Right renal cortex interstitium (tissue), 3 donors: Measurements from ENCODE around the gene WBP1. TPM values are rescaled to one million over a fixed set of nuclear protein-coding genes. Genes with fewer than 3 reads are reported as not detected.
"Not testable (repeated sequence)": the region's sequence is repeated elsewhere in the genome, so short reads cannot be mapped to it uniquely, and the experiment has no call there.

Experiments used
- DNase-seq, 3 donors: peaks; one replicate each; pipeline ENCODE4 v3.0.0-alpha.2; 2013; ENCODE audit warnings: low read depth in 3 of 3, low spot score in 2 of 3
- polyA plus RNA-seq, 3 donors: library from polyadenylated mRNA; unstranded; fragments of 120-200 nt; gene quantifications; one replicate each; pipeline ENCODE4 v1.2.1, GENCODE V29; 2013; ENCODE audit not compliant: insufficient read length in 3 of 3

The WBP1 gene
- polyA plus RNA-seq, 3 donors: 90.1 to 101 (median 96.6) TPM

DNA sequence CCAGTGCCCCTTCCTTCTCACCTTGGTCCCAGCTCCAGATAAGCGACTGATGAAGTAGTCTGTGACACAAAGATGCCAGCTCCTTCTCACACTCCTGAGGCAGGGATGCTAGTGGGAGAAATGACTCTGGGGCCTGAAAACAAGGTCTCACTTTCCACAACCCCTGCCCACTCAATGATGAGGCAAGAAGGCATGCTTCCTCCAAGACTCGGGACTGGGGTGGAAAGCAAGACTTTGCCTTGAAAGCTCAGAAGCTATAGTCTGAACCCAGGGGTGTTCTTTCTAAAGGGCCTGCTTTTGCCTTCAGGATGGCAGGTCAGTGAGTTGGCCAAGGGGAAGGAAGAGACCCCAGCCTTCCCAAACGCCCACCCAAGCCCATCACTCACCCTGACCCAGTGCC is 23.2 kb downstream of the WBP1 start:
- DNase-seq: no peak

DNA sequence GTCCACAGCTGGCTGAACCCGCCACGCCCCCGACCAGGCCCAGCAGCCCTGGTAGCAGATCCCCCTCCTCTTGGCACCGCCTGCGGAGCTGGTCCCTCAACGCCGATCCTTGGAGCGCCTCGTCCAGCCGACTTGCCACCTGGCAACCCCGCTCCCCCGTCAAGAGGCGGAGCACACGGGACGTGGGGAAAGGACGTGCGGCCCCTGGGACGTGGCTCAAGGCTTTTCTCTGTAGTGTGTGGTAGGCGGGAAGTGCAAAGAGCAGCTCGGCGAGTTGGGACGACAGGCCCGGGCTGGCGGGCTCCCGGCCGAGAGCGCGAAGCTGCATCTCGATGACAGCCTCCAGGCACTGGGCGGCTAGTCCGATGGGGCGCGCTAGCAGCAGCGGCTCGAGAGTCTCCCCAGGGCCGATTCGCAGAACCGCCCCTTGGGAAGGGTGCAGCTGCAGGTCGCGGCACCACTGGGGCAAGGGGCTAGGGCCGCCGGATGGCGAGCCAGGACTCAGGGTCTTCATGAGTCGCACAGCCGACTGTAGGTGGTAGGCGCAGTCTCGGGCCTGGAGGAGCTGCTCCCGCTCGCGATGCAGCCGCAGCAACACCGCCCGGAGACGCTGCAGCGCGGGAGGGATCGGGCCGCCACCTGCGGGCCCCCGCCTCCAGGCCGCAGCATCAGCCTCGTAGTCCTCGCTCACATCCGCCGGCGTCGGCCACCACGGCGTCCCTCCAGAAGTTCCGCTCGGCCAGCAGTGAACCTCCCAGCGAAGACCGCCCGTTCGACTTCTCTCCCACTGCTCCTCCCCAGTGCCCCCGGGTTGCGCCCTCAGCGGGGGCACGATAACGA is 23.9 kb downstream of the WBP1 start:
- no peak for DNase-seq

DNA sequence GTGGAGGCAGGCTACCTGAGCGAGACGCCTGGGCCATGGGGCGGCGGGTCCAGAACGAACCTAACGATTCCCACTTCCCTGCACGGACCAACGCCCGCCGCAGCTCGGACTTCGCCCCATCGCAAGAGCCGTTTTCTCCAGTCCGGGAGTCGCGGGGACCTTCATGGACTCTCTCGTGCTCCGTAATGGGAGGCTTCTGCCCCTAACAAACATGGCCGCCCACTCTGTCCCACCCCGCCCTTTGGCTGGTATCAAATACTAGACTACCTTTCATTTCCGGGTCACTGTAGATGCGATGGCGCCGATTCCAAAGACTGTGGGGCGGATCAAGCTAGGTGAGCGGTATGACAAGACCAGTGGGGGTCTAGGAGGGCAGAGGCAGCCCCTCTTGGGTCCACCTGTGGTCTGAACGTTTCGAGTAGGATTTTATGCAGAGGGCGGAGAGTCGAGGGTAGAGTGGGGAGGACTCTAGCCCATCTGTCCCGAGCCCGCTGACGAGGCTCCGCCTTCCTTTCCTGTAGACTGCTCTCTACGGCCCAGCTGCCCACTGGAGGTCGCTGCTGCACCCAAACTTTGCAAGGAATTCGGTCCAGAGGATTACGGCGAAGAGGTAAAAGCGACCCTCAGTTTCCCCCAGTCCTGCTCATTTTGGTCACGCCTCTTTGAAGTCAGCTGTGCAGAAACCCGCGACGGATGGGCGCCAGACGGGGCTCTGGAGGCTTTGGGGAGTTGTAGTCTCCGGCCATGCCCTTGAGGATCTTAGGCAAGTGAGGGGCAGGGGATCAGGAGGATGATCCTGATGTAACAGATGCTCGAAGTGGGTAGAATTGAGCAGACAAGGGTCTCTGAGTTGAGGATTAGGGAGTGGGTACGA is 24.8 kb downstream of the WBP1 start, which contains the start of the genes CCDC142 and TTC31:
CCDC142 (minus strand) TSS at position 198 of the 874 bp plus-strand sequence; CDS start at position 37, 161 bp downstream.
TTC31 (plus strand) TSS at position 281 of the 874 bp plus-strand sequence; CDS start at position 296, 15 bp downstream.
- peak; percentile 95 to 97 (median 96) for DNase-seq

DNA sequence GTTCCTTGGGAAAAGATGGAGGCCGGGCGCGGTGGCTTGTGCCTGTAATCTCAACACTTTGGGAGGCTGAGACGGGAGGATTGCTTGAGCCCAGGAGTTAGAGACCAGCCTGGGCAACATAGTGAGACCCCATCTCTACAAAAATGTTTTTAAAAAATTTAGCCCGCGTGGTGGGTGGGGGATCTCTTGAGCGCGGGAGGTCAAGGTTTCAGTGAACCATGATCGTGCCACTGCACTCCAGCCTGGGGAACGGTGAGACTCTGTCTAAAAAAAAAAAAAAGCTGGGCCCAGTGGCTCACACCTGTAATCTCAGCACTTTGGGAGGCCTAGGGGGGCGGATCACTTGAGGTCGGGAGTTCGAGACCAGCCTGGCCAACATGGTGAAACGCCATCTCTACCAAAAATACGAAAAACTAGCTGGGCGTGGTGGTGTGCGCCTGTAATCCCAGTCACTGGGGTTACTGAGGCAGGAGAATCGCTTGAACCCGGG is 25.5 kb downstream of the WBP1 start:
- not testable (repeated sequence) for DNase-seq

DNA sequence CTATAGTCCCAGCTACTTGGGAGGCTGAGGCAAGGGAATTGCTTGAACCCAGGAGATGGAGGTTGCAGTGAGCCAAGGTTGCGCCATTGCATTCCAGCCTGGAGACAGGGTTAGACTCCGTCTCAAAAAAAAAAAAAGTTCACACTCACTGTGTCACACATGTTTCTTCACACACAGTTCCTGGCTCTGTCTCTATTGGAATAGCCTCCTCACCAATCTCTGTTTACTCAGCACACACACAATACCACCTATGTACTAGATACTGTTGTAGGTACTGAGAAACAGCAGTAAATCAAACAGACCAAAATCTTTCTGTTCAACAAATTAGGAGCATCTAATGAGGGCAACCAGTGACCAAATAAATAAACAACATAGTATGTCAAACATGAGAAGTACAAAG is 27.9 kb downstream of the WBP1 start:
- no peak for DNase-seq

DNA sequence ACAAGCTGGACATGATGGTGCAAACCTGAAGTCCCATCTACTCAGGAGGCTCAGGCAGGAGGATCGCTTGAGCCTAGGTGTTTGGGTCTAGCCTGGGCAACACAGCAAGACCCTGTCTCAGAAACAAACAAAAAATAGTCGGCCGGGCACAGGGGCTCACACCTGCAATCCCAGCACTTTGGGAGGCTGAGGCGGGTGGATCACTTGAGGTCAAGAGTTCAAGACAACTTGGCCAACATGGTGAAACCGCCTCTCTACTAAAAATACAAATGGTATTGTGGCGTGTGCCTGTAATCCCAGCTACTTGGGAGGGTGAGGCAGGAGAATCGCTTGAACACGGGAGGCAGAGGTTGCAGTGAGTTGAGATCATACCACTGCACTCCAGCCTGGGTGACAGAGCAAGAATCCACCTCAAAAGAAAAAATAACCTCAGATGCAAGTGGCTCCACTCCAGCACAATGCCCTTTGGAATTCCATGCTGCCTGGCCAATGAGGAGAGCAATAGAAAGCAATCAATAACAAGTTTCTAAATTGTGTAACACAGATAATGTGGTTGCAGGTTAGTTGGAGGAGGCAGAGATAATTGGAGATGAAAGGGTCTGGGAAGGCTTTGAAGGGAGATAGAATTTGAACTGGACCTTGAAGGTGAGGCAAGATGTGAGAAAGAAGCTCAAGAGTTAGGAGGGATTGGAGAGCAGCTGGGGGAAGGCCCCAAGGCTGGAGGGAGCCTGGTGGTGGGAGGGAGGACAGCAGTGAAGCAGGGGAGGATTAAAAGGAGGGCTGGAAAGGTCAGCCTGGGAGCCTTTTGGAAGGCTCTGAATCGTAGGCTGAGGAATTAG is 30.6 kb downstream of the WBP1 start:
- DNase-seq: no peak

DNA sequence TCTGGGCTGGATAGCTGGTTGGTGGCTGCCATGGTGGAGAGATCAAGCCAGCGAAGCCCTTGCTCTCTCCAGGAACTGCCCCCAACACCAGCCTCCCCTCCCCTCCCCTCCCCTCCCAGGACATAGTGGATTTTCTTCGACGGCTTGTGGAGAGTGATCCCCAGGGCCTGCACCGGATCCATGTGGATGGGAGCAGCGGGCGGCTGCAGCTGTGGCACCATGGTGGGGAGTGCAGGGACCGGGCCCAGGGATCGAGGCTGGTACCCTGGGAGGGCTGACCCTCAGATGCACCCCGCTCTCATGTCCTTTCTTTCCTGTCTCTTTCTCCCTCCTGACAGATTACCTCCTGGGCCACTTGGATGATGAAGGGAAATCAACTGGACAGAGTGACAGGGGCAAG is 31.7 kb downstream of the WBP1 start:
- no peak for DNase-seq

DNA sequence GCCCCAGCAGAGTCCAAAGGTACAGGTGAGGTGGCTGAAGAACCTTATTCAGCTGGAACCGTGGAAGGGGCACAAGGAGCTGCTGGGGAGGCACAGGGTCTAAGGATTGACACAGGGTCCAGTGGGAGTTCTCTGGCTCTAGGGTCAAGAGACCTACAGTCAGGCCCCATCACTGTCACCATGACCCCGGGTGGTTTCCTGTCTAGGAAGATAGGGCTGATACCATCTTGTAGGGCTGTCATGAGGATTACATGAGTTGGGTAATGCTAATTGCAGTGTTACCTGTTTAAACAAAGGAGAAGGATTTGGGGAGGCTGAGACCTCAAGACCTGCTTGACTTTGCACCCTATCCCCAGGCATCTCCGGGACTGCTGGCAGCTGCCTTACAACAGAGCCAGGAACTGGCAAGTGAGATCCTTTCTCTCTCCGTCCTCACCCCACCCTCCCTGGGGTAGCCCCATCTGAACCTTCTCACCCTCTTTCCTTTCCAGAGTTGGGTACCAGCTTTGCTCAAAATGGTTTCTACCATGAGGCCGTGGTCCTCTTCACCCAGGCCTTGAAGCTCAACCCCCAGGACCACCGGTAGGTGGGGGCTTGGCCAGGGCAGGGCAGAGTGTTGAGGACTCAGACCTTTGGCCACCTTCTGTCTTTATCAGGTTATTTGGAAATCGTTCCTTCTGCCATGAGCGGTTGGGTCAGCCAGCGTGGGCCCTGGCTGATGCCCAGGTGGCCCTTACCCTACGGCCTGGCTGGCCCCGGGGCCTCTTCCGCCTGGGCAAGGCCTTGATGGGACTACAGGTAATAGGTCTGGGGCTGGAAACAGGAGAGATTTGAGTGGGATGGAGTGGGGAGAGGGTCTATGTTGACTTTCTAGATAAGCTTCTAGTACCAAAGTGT is 33.7 kb downstream of the WBP1 start:
- no peak for DNase-seq

DNA sequence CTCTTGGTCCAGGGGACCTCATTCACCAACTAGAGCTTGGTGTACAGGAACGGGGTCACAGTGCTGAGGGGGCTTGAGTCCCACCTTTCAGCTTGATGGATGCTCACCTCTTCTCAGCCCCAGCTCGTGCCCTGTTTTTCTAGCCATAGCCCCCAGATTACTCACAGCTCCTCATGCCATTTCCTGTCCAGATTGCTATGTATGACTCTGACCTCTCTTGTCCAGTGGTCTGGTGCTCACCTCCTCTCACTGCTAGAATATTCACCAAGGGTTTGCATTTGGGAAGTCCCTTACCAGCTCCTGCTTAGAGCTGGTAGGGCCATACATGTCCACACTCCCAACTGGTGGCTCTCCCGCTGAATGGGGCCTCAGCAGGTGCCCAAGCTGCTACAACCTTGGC is 35.3 kb downstream of the WBP1 start:
- DNase-seq: no peak

DNA sequence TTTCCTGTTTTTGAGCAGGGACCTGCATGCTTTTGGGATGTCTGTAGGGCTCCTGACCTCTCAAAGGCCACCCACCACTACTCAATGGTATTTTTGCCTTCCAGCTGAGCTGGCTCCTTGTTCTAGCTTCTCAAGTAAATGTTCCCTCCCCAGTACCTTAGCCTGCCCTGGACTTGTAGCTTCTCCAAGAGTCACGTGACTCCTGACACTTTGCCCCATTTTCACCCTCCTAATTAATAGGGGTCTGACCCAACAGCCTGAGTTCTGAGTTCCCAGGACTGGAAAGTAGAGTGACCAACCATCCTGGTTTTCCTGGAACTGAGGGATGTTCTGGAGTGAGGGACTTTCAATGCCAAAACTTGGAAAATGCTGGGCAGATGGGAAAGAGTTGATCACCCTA is 37.2 kb downstream of the WBP1 start:
- no peak for DNase-seq

DNA sequence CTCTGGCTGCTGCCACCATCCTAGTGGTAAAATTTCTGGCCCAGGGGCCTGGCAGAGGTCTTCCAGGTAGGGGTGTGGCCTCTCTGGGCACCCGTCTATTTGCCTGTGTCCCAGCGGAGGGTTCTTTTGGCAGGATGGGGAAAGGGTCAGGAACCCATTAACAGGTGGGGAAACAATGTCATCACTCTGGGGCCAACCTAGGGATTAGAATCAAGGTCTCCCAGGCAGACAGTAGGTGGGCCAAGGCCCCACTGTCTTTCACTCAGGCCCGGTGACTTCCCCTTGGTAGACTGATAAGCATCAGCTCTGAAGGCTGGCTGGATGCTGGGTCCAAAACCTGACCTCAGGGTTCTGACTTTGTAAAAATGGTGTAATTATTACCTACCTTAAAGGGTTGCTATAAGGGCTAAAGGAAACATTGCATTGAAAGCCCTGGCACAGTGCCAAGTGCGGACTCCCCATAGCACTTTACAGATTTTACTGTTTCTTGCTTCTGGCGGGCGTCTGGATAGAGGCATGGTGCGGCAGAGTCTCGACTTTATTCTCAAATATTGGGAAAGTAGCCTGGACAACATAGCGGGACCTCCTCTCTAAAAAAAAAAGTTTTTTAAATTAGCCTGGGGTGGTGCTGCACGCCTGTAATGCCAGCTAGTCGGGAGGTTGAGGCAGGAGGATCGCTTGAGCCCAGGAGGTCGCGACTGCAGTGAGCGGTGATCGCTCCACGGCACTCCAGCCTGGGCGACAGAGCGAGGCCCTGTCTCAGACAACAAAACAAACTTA is 38.9 kb downstream of the WBP1 start:
- no peak for DNase-seq

DNA sequence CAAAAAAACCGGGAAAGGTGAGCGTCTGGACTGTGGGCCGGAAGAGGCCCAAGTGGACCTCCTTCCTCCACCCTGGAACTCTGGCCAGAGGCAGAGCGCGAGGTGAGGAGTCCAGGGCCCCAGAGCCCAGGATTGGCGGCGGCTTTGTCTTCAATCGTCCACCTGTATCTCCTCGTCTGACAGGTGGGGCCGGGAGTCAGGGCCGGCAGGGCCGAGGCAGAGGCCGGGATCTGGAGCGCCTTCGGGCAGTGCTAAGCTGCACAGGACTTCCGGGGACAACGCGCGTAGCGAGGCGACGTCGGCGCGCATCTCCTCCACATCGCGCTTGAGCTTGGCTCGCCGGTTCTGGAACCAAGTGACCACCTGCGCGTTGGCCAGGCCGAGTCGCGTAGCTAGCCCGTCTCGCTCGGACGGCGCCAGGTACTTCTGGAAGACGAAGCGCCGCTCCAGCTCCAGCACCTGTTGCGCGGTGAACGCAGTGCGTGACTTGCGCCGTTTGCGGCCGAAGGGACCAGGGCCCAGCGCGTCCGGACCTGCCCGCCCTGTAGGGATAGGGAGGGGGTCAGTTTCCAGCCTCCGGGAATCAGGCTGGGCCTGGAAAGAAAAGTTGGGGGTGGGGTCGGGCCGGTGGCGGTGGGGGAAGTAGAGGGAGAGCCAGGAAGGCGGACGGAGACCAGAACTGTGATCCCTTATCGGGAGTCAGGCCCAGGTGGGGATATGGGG is 39.7 kb downstream of the WBP1 start:
- no peak for DNase-seq

DNA sequence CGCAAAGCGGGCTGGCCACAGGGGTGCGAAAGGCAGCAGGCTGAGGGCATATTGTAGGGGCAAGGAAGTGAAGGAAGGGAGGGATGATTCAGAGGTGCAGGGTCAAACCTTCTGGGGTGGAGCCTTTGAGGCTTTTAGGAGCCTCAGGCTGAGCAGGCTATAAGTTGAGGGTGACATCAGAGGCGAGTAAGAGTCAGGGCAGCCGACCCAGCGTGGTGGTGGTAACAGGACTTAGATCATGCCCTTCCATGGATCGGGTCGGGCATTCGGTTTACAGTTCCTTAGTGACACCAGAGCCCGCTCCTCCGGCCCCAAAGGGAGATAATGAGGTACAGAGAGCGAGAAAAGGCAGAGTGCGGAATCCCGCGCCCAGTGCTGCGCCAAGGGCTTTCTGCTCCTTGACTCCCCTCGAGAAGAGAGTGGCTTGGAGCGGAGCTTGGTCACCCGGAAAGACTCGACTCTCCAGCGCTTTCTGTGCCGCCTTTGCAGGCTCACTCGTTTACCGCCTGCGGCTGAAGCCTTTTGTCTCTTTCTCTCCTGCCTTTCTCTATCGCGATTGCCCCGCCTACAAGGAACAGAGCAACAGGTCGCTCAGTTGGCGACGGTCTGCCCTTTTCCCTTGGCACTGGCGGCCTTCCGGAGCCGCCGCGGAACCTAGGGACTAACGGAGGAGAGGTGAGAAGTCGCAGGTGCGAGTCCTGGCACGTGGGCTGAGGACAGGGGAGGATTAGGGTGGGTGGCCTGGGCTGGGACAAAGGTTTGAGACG is 40.4 kb downstream of the WBP1 start:
- no peak for DNase-seq

DNA sequence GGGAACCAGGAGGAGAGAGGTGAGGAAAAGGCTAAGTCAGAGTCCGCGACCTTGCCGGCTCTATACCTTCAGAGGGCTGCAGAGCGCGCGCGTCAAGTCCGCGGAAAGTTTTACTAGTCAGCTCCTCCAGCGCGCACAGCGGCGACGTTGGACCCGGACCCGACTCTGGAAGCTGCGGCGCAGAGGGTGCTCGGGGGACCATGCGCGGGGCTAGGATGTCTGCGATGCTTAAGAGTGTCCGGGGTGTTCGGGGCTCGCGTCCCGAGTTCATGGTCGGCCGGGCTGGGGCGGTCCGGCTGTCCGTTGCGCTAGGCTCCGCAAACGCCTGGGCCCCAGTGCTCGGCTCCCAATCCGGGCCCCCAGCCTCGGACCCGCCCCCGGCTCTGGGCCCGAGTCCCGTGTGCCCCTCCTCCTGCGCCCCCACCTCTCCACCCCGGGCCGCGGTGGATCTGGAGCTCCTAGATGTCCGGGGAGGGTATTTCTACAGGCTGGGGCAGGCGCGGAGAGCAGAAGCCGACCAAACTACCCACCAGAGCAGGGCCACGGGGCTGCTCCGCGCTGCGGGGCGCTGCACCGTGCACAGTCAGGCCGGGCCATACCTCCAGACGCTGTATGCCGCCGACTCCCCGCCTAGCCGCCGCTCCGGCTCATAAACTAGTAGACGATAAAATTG is 41.2 kb downstream of the WBP1 start, which contains the start of gene LBX2:
LBX2 (minus strand) TSS at position 337 of the 673 bp plus-strand sequence; CDS start at position 271, 66 bp downstream.
- DNase-seq: no peak

DNA sequence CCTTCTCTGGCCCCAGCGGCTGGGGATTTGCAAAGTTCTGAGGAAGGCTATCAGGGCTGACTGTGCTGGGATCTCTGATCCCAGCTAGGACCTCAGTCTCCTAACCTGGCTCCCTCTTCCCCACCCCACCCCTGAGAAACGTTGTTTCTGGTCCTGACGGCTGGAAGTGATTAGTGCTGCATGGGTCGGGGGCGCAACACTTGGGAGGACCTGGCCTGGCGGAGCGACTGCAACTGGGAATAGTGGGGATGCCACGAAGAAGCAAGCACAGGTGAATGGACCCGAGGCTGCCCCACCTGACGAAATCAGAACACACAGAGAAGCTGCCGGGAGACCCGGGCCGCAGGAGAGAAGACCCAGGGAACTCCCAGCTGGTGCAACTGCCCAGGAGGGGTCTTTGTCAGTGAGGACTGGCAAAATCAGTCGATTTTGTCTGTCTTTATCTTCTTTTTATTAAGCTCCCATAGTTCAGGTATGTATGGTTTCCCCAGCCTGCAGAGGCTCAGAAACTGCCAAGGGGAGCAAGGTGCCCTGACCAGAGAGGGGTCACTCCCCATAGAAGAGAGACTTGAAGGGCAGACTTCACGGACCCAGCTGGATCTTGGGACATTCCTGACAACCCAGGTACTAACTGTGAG is 41.8 kb downstream of the WBP1 start:
- no peak for DNase-seq

DNA sequence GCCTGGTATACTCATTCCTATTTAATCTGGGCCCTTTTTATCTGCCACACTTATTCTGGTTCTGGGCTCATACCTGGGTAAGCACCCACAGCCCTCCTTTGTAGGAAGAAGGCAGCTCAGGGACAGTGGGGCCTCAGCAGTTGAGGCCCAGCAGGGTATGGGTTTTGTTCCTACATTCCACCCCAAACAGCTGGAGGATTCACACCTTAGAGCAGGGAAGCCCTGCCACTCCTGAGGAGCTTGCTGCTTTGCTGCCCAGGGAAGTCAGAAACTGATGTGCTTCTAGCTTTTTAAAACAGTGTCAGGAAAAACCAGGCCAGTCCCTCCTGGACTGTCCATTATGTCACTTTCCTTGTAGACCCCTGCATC is 42.3 kb downstream of the WBP1 start:
- no peak for DNase-seq
